H9 (cell line): ENCODE results near the gene CCL15. TPM values are rescaled to one million over a fixed set of nuclear protein-coding genes. Genes with fewer than 3 reads are reported as not detected.
A peak's percentile ranks its signal among the peaks of the same experiment; 100 is the strongest.

Experiments
- DNase-seq: peaks from one replicate; pipeline ENCODE4 v3.0.0-alpha.2; 2017
- H2AFZ ChIP-seq: one replicate; pipeline ENCODE4 v1.6.1; 2013; ENCODE audit warnings: mild to moderate bottlenecking, low read length, control low read depth, moderate library complexity
- H2AK5ac ChIP-seq: 2 replicates; pipeline ENCODE4 v1.6.1; 2013; ENCODE audit warnings: low read length, control low read depth, mixed read lengths; ENCODE audit not compliant: insufficient read length
- H2BK120ac ChIP-seq: one replicate; pipeline ENCODE4 v1.6.1; 2013; ENCODE audit warnings: low read depth, mild to moderate bottlenecking, low read length, control low read depth, inconsistent platforms; ENCODE audit not compliant: poor library complexity, severe bottlenecking
- H2BK12ac ChIP-seq: 2 replicates; pipeline ENCODE4 v1.6.1; 2013; ENCODE audit warnings: low read length, control low read depth, mixed read lengths, low read depth; ENCODE audit not compliant: insufficient read length
- H2BK15ac ChIP-seq: 2 replicates; pipeline ENCODE4 v1.6.1; 2013; ENCODE audit warnings: low read depth, low read length, control low read depth
- H2BK20ac ChIP-seq: one replicate; pipeline ENCODE4 v1.6.1; 2013; ENCODE audit warnings: low read depth, mild to moderate bottlenecking, low read length, control low read depth, inconsistent platforms; ENCODE audit not compliant: poor library complexity, severe bottlenecking
- H2BK5ac ChIP-seq: 2 replicates; pipeline ENCODE4 v1.6.1; 2013; ENCODE audit warnings: low read length, control low read depth, mixed read lengths; ENCODE audit not compliant: insufficient read length
- H3K14ac ChIP-seq: 2 replicates; pipeline ENCODE4 v1.6.1; 2013; ENCODE audit warnings: low read length, control low read depth; ENCODE audit not compliant: insufficient read depth
- H3K18ac ChIP-seq: 2 replicates; pipeline ENCODE4 v1.6.1; 2013; ENCODE audit warnings: low read depth, mild to moderate bottlenecking, mixed read lengths, low read length, control low read depth; ENCODE audit not compliant: insufficient read length
- H3K23ac ChIP-seq: 2 replicates; pipeline ENCODE4 v1.6.1; 2013; ENCODE audit warnings: low read length, control low read depth, mixed read lengths, low read depth; ENCODE audit not compliant: insufficient read length
- H3K23me2 ChIP-seq: 2 replicates; pipeline ENCODE4 v1.6.1; 2013; ENCODE audit warnings: low read depth, mild to moderate bottlenecking, mixed read lengths, low read length, control low read depth; ENCODE audit not compliant: insufficient read length, poor library complexity, severe bottlenecking
- H3K27ac ChIP-seq: 2 replicates; pipeline ENCODE4 v1.5.1; 2013; ENCODE audit warnings: low read length, control low read depth, mixed read lengths, low read depth; ENCODE audit not compliant: insufficient read length
- H3K27me3 ChIP-seq: 2 replicates; pipeline ENCODE4 v1.6.1; 2013; ENCODE audit warnings: low read length, control low read depth, inconsistent platforms; ENCODE audit not compliant: insufficient read depth
- H3K4ac ChIP-seq: 2 replicates; pipeline ENCODE4 v1.6.1; 2013; ENCODE audit warnings: low read depth, mild to moderate bottlenecking, control low read depth, inconsistent platforms, low read length, moderate library complexity
- H3K4me1 ChIP-seq: 2 replicates; pipeline ENCODE4 v1.6.1; 2013; ENCODE audit warnings: low read length, control low read depth, inconsistent platforms; ENCODE audit not compliant: insufficient read depth
- H3K4me2 ChIP-seq: 2 replicates; pipeline ENCODE4 v1.6.1; 2013; ENCODE audit warnings: low read length, control low read depth, mixed read lengths; ENCODE audit not compliant: insufficient read length, insufficient read depth
- H3K56ac ChIP-seq: 2 replicates; pipeline ENCODE4 v1.6.1; 2013; ENCODE audit warnings: low read depth, mild to moderate bottlenecking, mixed read lengths, low read length, control low read depth; ENCODE audit not compliant: insufficient read length
- H3K79me1 ChIP-seq: 2 replicates; pipeline ENCODE4 v1.6.1; 2013; ENCODE audit warnings: low read depth, mild to moderate bottlenecking, moderate library complexity, low read length, control low read depth, inconsistent platforms; ENCODE audit not compliant: insufficient read depth, poor library complexity, severe bottlenecking
- H3K79me2 ChIP-seq: 2 replicates; pipeline ENCODE4 v1.6.1; 2013; ENCODE audit warnings: low read length, control low read depth, inconsistent platforms; ENCODE audit not compliant: insufficient read depth
- H3K9ac ChIP-seq: 2 replicates; pipeline ENCODE4 v1.6.1; 2013; ENCODE audit warnings: low read length, control low read depth, mixed read lengths; ENCODE audit not compliant: insufficient read length; ENCODE audit errors: extremely low read depth
- H3K9me3 ChIP-seq: one replicate; pipeline ENCODE4 v1.6.1; 2013; ENCODE audit warnings: low read depth, low read length, inconsistent platforms; ENCODE audit not compliant: control insufficient read depth
- H3T11ph ChIP-seq: one replicate; pipeline ENCODE4 v1.6.1; 2013; ENCODE audit warnings: mild to moderate bottlenecking, low read length, control low read depth, inconsistent platforms
- H4K20me1 ChIP-seq: one replicate; pipeline ENCODE4 v1.6.1; 2013; ENCODE audit not compliant: control insufficient read depth, insufficient read length, insufficient read depth
- H4K5ac ChIP-seq: 2 replicates; pipeline ENCODE4 v1.6.1; 2013; ENCODE audit warnings: low read depth, mild to moderate bottlenecking, mixed read lengths, low read length, control low read depth; ENCODE audit not compliant: insufficient read length
- H4K8ac ChIP-seq: replicated peaks from 2 replicates; pipeline ENCODE4 v1.6.1; 2013; ENCODE audit warnings: low read length, control low read depth, mixed read lengths, low read depth; ENCODE audit not compliant: insufficient read length
- H4K91ac ChIP-seq: 2 replicates; pipeline ENCODE4 v1.6.1; 2013; ENCODE audit warnings: low read depth, mild to moderate bottlenecking, moderate library complexity, mixed read lengths, low read length, control low read depth; ENCODE audit not compliant: insufficient read length
- H3K27ac Mint-ChIP-seq, 3 experiments: 2 replicates in 2 of 3; 3 replicates in 1 of 3; pipeline ENCODE4 v1.8.0; 2020 to 2021; ENCODE audit warnings: mixed read lengths in 3 of 3, mild to moderate bottlenecking in 1 of 3, moderate library complexity in 1 of 3
- H3K27me3 Mint-ChIP-seq: 2 replicates; pipeline ENCODE4 v1.8.0; 2021; ENCODE audit warnings: low read depth, mild to moderate bottlenecking, moderate library complexity, mixed read lengths
- H3K36me3 Mint-ChIP-seq, 3 experiments: 2 replicates in 2 of 3; 3 replicates in 1 of 3; pipeline ENCODE4 v1.8.0; 2020 to 2021; ENCODE audit warnings: low read depth in 3 of 3, mixed read lengths in 3 of 3; ENCODE audit not compliant: insufficient read depth in 1 of 3
- H3K4me1 Mint-ChIP-seq, 2 experiments: 2 replicates each; pipeline ENCODE4 v1.8.0; 2020; ENCODE audit warnings: mixed read lengths in 2 of 2
- H3K4me3 Mint-ChIP-seq, 2 experiments: 2 replicates in 1 of 2; 3 replicates in 1 of 2; pipeline ENCODE4 v1.8.0; 2020 to 2021; ENCODE audit warnings: mild to moderate bottlenecking in 2 of 2, mixed read lengths in 2 of 2, moderate library complexity in 1 of 2
- H3K9me3 Mint-ChIP-seq, 2 experiments: 2 replicates in 1 of 2; 3 replicates in 1 of 2; pipeline ENCODE4 v1.8.0; 2020; ENCODE audit warnings: mild to moderate bottlenecking in 2 of 2, mixed read lengths in 2 of 2, moderate library complexity in 1 of 2
- WGBS: extraction: QIAGEN DNeasy Blood & Tissue Kit; methylation state at CpG from one replicate; pipeline ENCODE4 v1.1.7; 2013; ENCODE audit warnings: missing lambda C conversion rate, low lambda C conversion rate, mixed read lengths; ENCODE audit not compliant: insufficient read length; ENCODE audit errors: extremely low coverage; 5-methylcytosine and 5-hydroxymethylcytosine counted together
- total RNA-seq: library from RNA; stranded (reverse); gene quantifications from 2 replicates; pipeline ENCODE4 v1.2.1, GENCODE V29; 2021
- TF ChIP-seq, protein P1 (sequence below): fragments of 200-600 bp; sonication (generic); conservative IDR thresholded peaks from 3 replicates; pipeline ENCODE4 v1.8.0; 2021; ENCODE audit warnings: antibody characterized with exemption, mild to moderate bottlenecking

CCL15 gene
- total RNA-seq, 1 experiment from 2014 or later: not detected

DNA sequence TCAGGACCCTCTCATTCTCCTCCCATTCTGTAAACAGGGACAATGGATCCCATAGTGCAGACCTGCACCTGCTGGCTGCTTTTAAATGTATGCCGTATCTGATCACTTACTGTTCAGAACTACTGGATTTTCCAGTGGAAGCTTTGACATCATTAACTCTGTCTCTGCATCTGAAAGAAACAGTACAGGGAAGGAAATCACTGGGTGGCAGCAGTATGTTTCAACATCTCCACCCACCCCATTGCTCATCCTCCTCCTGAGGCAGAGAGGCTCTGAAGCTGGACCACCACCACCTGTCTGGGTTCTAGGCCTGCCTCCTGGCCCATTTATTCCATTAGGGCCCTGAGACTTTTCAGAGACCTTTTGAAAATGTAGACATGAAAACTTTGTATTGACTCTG lies 2.6 kb downstream of the CCL15 start:
- Histone ChIP-seq H3K9me3 (no peaks in the 10 kb centered on the region), H3K18ac (no peak overlapping the region), H2AFZ (no peak overlapping the region), H3T11ph (no peak overlapping the region), H2BK5ac (no peak overlapping the region), H3K27ac (no peak overlapping the region), H3K79me1 (no peaks in the 10 kb centered on the region), H2BK120ac (no peak overlapping the region), H2AK5ac (no peak overlapping the region), H4K8ac (no peak overlapping the region), H3K4me2 (no peak overlapping the region), H3K23ac (no peak overlapping the region), H3K4me1 (no peaks in the 10 kb centered on the region), H2BK20ac (no peak overlapping the region), H3K23me2 (no peaks in the 10 kb centered on the region), H3K79me2 (no peaks in the 10 kb centered on the region), H2BK12ac (no peak overlapping the region), H3K9ac (no peak overlapping the region), H3K4ac (no peak overlapping the region), H4K91ac (no peak overlapping the region), H4K5ac (no peak overlapping the region), H3K14ac (no peak overlapping the region), H3K27me3 (no peaks in the 10 kb centered on the region), H2BK15ac (no peak overlapping the region), H3K56ac (no peak overlapping the region), H4K20me1 (no peaks in the 10 kb centered on the region)
- peaks cover 7% of the 10 kb centered on the region for H3K27me3 Mint-ChIP-seq
- peak; percentile 3 for DNase-seq
- peaks cover 5 to 7% of the 10 kb centered on the region in 2 experiments; a peak in 3 of 4 replicates for H3K4me1 Mint-ChIP-seq
- peaks cover 0 to 4% of the 10 kb centered on the region in 2 experiments; a peak in 1 of 5 replicates for H3K9me3 Mint-ChIP-seq
- WGBS: no CpG with 5 or more reads among the region's 1 CpG
- H3K36me3 Mint-ChIP-seq: no peaks in the 10 kb centered on the region; a peak in 1 of 7 replicates
- H3K4me3 Mint-ChIP-seq: no peak overlapping the region; a peak in 1 of 5 replicates
- H3K27ac Mint-ChIP-seq: no peak overlapping the region
- TF ChIP-seq, protein P1, sequence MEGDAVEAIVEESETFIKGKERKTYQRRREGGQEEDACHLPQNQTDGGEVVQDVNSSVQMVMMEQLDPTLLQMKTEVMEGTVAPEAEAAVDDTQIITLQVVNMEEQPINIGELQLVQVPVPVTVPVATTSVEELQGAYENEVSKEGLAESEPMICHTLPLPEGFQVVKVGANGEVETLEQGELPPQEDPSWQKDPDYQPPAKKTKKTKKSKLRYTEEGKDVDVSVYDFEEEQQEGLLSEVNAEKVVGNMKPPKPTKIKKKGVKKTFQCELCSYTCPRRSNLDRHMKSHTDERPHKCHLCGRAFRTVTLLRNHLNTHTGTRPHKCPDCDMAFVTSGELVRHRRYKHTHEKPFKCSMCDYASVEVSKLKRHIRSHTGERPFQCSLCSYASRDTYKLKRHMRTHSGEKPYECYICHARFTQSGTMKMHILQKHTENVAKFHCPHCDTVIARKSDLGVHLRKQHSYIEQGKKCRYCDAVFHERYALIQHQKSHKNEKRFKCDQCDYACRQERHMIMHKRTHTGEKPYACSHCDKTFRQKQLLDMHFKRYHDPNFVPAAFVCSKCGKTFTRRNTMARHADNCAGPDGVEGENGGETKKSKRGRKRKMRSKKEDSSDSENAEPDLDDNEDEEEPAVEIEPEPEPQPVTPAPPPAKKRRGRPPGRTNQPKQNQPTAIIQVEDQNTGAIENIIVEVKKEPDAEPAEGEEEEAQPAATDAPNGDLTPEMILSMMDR: no peak
